IMR-90 (cell line): ENCODE data around the gene PLLP. TPM values are rescaled to one million over a fixed set of nuclear protein-coding genes. Genes with fewer than 3 reads are reported as not detected.

Experiments
- ATAC-seq: fragments of 200-7000 bp; cut with Tn5 transposase; 2 replicates; pipeline ENCODE4 v1.9.1; 2020; ENCODE audit warnings: low read depth, mild to moderate bottlenecking, moderate library complexity
- BruUV-seq: library from RNA; stranded (reverse); fragments of 400-500 nt; replicated peaks from 2 replicates; lab custom pipeline; 2021; lab: Mats Ljungman, UMichigan
- CTCF ChIA-PET: fragments of 300-600 bp; formaldehyde crosslinking; extraction: SDS; loops from one replicate; lab custom pipeline; 2021; ENCODE audit warnings: antibody characterized with exemption; lab: Yijun Ruan, JAX
- POLR2A ChIA-PET: fragments of 300-600 bp; sonication (Branson Sonifier 250); formaldehyde crosslinking; loops from one replicate; lab custom pipeline; 2022; ENCODE audit warnings: antibody characterized with exemption; ENCODE audit not compliant: unreplicated experiment; lab: Charles Lee
- DNase-seq: peaks from one replicate; pipeline ENCODE4 v3.0.0; 2013
- H2AFZ ChIP-seq: replicated peaks from 2 replicates; pipeline ENCODE3; 2013; ENCODE audit warnings: low read length, mild to moderate bottlenecking; ENCODE audit not compliant: poor library complexity
- H2AK5ac ChIP-seq: 2 replicates; pipeline ENCODE4 v1.6.1; 2013; ENCODE audit warnings: low read depth, low read length, inconsistent platforms
- H2AK9ac ChIP-seq: replicated peaks from 2 replicates; pipeline ENCODE3; 2013; ENCODE audit warnings: mild to moderate bottlenecking, low read depth, low read length, moderate library complexity; ENCODE audit not compliant: poor library complexity
- H2BK120ac ChIP-seq: 2 replicates; pipeline ENCODE4 v1.6.1; 2013; ENCODE audit warnings: low read depth, low read length, inconsistent platforms
- H2BK15ac ChIP-seq: 3 replicates; pipeline ENCODE4 v1.6.1; 2013; ENCODE audit warnings: low read depth, low read length, inconsistent platforms
- H2BK20ac ChIP-seq: 2 replicates; pipeline ENCODE4 v1.6.1; 2013; ENCODE audit warnings: low read depth, mild to moderate bottlenecking, inconsistent platforms, low read length, moderate library complexity
- H2BK5ac ChIP-seq: 2 replicates; pipeline ENCODE4 v1.6.1; 2013; ENCODE audit warnings: mild to moderate bottlenecking, low read depth, low read length, inconsistent platforms; ENCODE audit not compliant: poor library complexity, severe bottlenecking
- H3K14ac ChIP-seq: replicated peaks from 2 replicates; pipeline ENCODE4 v1.6.1; 2013; ENCODE audit warnings: low read depth, low read length, inconsistent platforms
- H3K18ac ChIP-seq: 2 replicates; pipeline ENCODE4 v1.6.1; 2013; ENCODE audit warnings: low read depth, low read length, control low read depth
- H3K23ac ChIP-seq: 2 replicates; pipeline ENCODE4 v1.6.1; 2013; ENCODE audit warnings: low read depth, low read length, inconsistent platforms
- H3K27ac ChIP-seq: 2 replicates; pipeline ENCODE4 v1.5.1; 2013; ENCODE audit warnings: mild to moderate bottlenecking, control low read depth, low read length; ENCODE audit not compliant: insufficient read depth
- H3K27me3 ChIP-seq: 2 replicates; pipeline ENCODE4 v1.6.1; 2013; ENCODE audit warnings: low read length; ENCODE audit not compliant: control insufficient read depth, insufficient read depth
- H3K36me3 ChIP-seq: 2 replicates; pipeline ENCODE4 v1.6.1; 2013; ENCODE audit warnings: low read length, mixed read lengths; ENCODE audit not compliant: control insufficient read depth, insufficient read depth
- H3K4ac ChIP-seq: 2 replicates; pipeline ENCODE4 v1.6.1; 2013; ENCODE audit warnings: low read depth, low read length, inconsistent platforms
- H3K4me1 ChIP-seq: 2 replicates; pipeline ENCODE4 v1.6.1; 2013; ENCODE audit warnings: low read length, mixed read lengths; ENCODE audit not compliant: control insufficient read depth, insufficient read depth
- H3K4me2 ChIP-seq: 2 replicates; pipeline ENCODE4 v1.6.1; 2013; ENCODE audit warnings: low read depth, mild to moderate bottlenecking, control low read depth, low read length, moderate library complexity
- H3K4me3 ChIP-seq: 2 replicates; pipeline ENCODE4 v1.5.1; 2013; ENCODE audit warnings: low read depth, mild to moderate bottlenecking, control low read depth, low read length, moderate library complexity; ENCODE audit not compliant: insufficient read depth
- H3K56ac ChIP-seq: 2 replicates; pipeline ENCODE4 v1.6.1; 2013; ENCODE audit warnings: low read length, inconsistent platforms; ENCODE audit not compliant: insufficient read depth; ENCODE audit errors: extremely low read depth
- H3K79me1 ChIP-seq, 2 experiments: 2 replicates each; pipeline ENCODE4 v1.6.1; 2013; ENCODE audit warnings: low read length in 2 of 2, inconsistent platforms in 1 of 2, low read depth in 1 of 2
- H3K9ac ChIP-seq: 2 replicates; pipeline ENCODE4 v1.6.1; 2013; ENCODE audit warnings: low read depth, low read length, control low read depth
- H3K9me1 ChIP-seq: 2 replicates; pipeline ENCODE4 v1.6.1; 2013; ENCODE audit warnings: low read length, inconsistent platforms; ENCODE audit not compliant: insufficient read depth
- H3K9me3 ChIP-seq: 2 replicates; pipeline ENCODE4 v1.6.1; 2013; ENCODE audit warnings: low read length; ENCODE audit not compliant: control insufficient read depth, insufficient read depth
- H4K20me1 ChIP-seq: 2 replicates; pipeline ENCODE4 v1.6.1; 2013; ENCODE audit warnings: low read length, inconsistent platforms; ENCODE audit not compliant: insufficient read depth
- H4K5ac ChIP-seq: 2 replicates; pipeline ENCODE4 v1.6.1; 2013; ENCODE audit warnings: mild to moderate bottlenecking, low read depth, low read length, control low read depth
- H4K8ac ChIP-seq, 2 experiments: 2 replicates each; pipeline ENCODE4 v1.6.1; 2013; ENCODE audit warnings: low read depth in 2 of 2, low read length in 2 of 2, control low read depth in 1 of 2, inconsistent platforms in 1 of 2
- H4K91ac ChIP-seq: 2 replicates; pipeline ENCODE4 v1.6.1; 2013; ENCODE audit warnings: low read depth, low read length, inconsistent platforms; ENCODE audit not compliant: insufficient read depth
- BHLHE40 ChIP-seq: fragments of 150-350 bp; IDR thresholded peaks from 2 replicates; pipeline ENCODE4 v1.6.1; 2016; ENCODE audit warnings: mild to moderate bottlenecking, low read depth, low read length
- MAFK ChIP-seq: IDR thresholded peaks from 2 replicates; pipeline ENCODE4 v1.6.1; 2012; ENCODE audit warnings: low read depth, low read length, improper control_type of control experiment
- WGBS, 2 experiments: methylation state at CpG; one replicate each; pipeline versions ENCODE4 v1.1.5 to v1.1.7; 2013; ENCODE audit warnings: missing lambda C conversion rate in 2 of 2; ENCODE audit not compliant: insufficient read length in 1 of 2; ENCODE audit errors: extremely low coverage in 2 of 2; 5-methylcytosine and 5-hydroxymethylcytosine counted together
- dilution Hi-C: fragments of 300-500 bp; cut with HindIII; formaldehyde crosslinking; loops from one replicate; pipeline ENCODE4 v1.14.3; 2018; ENCODE audit warnings: low sequenced_read_pairs; ENCODE audit not compliant: unreplicated experiment
- in situ Hi-C: fragments of 300-500 bp; cut with MboI; formaldehyde crosslinking; loops from 3 replicates; pipeline ENCODE4 v1.14.3; 2019; ENCODE audit warnings: low sequenced_read_pairs, inconsistent platforms, mixed read lengths
- intact Hi-C: fragments of 100-400 bp; cut with micrococcal nuclease; formaldehyde crosslinking; loops from 2 replicates; pipeline ENCODE4 v1.10.0; 2022
- polyA plus RNA-seq, 3 experiments: library from polyadenylated mRNA; depleted of rRNA; stranded (reverse); fragments of >200 nt; gene quantifications; 2 replicates each; pipeline ENCODE4 v1.2.3, GENCODE V29; 2012; ENCODE audit warnings: low replicate concordance in 1 of 3
- total RNA-seq: library from RNA; depleted of rRNA; stranded (reverse); fragments of >200 nt; gene quantifications from 2 replicates; pipeline ENCODE4 v1.2.3, GENCODE V29; 2012

PLLP gene
- total and polyA plus RNA-seq, 2 of the 4 experiments (the other 2 are of a cell fraction) = 0.05 TPM; not detected in 1

GRCh38 chr16:57226701-57227621 lies 57.5 kb downstream of the PLLP start:
- Histone ChIP-seq H2AFZ (no peak overlapping the region), H3K27ac (no peak overlapping the region), H2BK5ac (no peak overlapping the region), H3K4me3 (no peak overlapping the region), H2AK5ac (no peak overlapping the region), H2BK15ac (no peak overlapping the region), H3K9ac (no peak overlapping the region), H3K56ac (no peak overlapping the region), H3K9me3 (no peaks in the 10 kb centered on the region), H3K36me3 (peaks cover 31% of the 10 kb centered on the region), H3K4me1 (no peaks in the 10 kb centered on the region), H2BK120ac (no peak overlapping the region), H3K4ac (no peak overlapping the region), H3K23ac (no peak overlapping the region), H3K27me3 (no peaks in the 10 kb centered on the region), H2AK9ac (peak overlapping the region; percentile 63), H2BK20ac (no peak overlapping the region), H3K18ac (no peak overlapping the region; the same call in 1 of the 2 replicates), H4K5ac (no peak overlapping the region), H3K14ac (no peak overlapping the region), H4K20me1 (no peaks in the 10 kb centered on the region), H3K9me1 (peaks cover 6% of the 10 kb centered on the region; the same call in 1 of the 2 replicates), H3K4me2 (no peak overlapping the region), H4K91ac (no peak overlapping the region), H3K79me1 (peaks cover 3 to 7% of the 10 kb centered on the region in 2 experiments; a peak in 2 of 4 replicates), H4K8ac (no peak overlapping the region)
- ChIA-PET POLR2A (no interaction called here), CTCF (no interaction called here)
- intact Hi-C loops (no loop called here), dilution Hi-C loops (no loop called here), in situ Hi-C loops (no loop called here)
- DNase-seq (no peak), ATAC-seq (no peak)
- TF ChIP-seq BHLHE40 (no peak), MAFK (no peak)
- WGBS, 2 experiments = 100% methylated on average over 1 of the region's 4 CpGs; no CpG with 5 or more reads in 1 of the 2 experiments
- BruUV-seq = no TSS peak
